Right atrium auricular region (tissue), 2 donors: Measurements from ENCODE around the gene VWA7. TPM values are rescaled to one million over a fixed set of nuclear protein-coding genes. Genes with fewer than 3 reads are reported as not detected.

Experiments used
- DNase-seq: peaks from one replicate; pipeline ENCODE4 v3.0.0-alpha.2; 2019; ENCODE audit warnings: low spot score
- H3K27ac ChIP-seq, 2 donors: fragments of 200-600 bp; sonication (generic); 1 replicate in 1 of 2; 2 replicates in 1 of 2; pipeline ENCODE4 v1.5.1; 2016 to 2019
- H3K27me3 ChIP-seq, 2 donors: fragments of 200-600 bp; sonication (generic); one replicate each; pipeline versions ENCODE4 v1.5.1 to v1.6.0; 2017 to 2019
- H3K36me3 ChIP-seq: fragments of 200-600 bp; sonication (generic); one replicate; pipeline ENCODE4 v1.5.1; 2016
- H3K4me1 ChIP-seq, 2 donors: fragments of 200-600 bp; sonication (generic); one replicate each; pipeline versions ENCODE4 v1.5.1 to v1.6.0; 2017 to 2019
- H3K4me3 ChIP-seq, 2 donors: fragments of 200-600 bp; sonication (generic); 1 replicate in 1 of 2; 2 replicates in 1 of 2; pipeline ENCODE4 v1.5.1; 2017 to 2019; ENCODE audit warnings: mild to moderate bottlenecking in 1 of 2, moderate library complexity in 1 of 2
- H3K9me3 ChIP-seq, 2 donors: fragments of 200-600 bp; sonication (generic); one replicate each; pipeline ENCODE4 v1.5.1; 2019
- CTCF ChIP-seq, 2 donors: fragments of 200-600 bp; sonication (generic); IDR thresholded peaks; one replicate each; pipeline ENCODE4 v1.5.1; 2019; ENCODE audit warnings: antibody characterized with exemption in 2 of 2
- total RNA-seq, 2 donors: library from RNA; depleted of rRNA; stranded (reverse); fragments of >200 nt; gene quantifications; one replicate each; pipeline ENCODE4 v1.1.0, GENCODE V29; 2016

The VWA7 gene
- total RNA-seq, 2 donors from 2014 or later, result 4.1 to 7.5 TPM

GRCh38 chr6:31775184-31775583 lies 1.9 kb downstream of the VWA7 start:
- H3K9me3 ChIP-seq, result no peaks in the 10 kb centered on the region
- H3K4me3 ChIP-seq, result no peak overlapping the region
- no peaks in the 10 kb centered on the region for H3K27me3 ChIP-seq
- H3K4me1 ChIP-seq, result peaks cover 0 to 17% of the 10 kb centered on the region in 2 donors
- no peak overlapping the region for H3K27ac ChIP-seq
- no peak for DNase-seq
- no peak for TF ChIP-seq CTCF (IDR thresholded peaks at IDR 0.05)
- peaks cover 24% of the 10 kb centered on the region for H3K36me3 ChIP-seq

DNA sequence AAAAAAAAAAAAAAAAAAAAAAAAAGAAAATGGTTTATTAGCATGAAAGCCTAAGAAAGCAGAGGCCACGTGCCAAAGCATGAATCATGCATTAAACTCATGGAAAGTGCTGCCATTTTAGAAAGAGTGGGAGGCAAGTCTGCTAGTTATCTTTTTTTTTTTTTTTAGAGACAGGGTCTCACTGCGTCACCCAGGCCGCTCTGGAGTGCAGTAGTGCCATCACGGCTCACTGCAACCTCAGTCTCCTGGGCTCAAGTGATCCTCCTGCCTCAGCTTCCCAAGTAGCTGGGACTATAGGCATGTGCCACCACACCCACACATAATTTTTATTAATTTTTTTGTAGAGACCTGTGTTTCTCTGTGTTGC lies 5.2 kb downstream of the VWA7 start:
- Histone ChIP-seq H3K9me3 (no peaks in the 10 kb centered on the region), H3K4me3 (no peak overlapping the region), H3K27me3 (no peaks in the 10 kb centered on the region), H3K4me1 (peaks cover 0 to 9% of the 10 kb centered on the region in 2 donors), H3K36me3 (no peaks in the 10 kb centered on the region), H3K27ac (no peak overlapping the region)
- DNase-seq, result no peak
- TF ChIP-seq CTCF (IDR thresholded peaks at IDR 0.05), result no peak

- DNase-seq, result no peak
- no peaks in the 10 kb centered on the region for H3K36me3 ChIP-seq
- no peak for TF ChIP-seq CTCF (IDR thresholded peaks at IDR 0.05)
- H3K27ac ChIP-seq, result no peak overlapping the region
- H3K27me3 ChIP-seq, result no peaks in the 10 kb centered on the region
- peaks cover 0 to 3% of the 10 kb centered on the region in 2 donors for H3K4me1 ChIP-seq
- no peak overlapping the region for H3K4me3 ChIP-seq
- no peaks in the 10 kb centered on the region for H3K9me3 ChIP-seq
Observed at GRCh38 chr6:31770860-31771259, 6.3 kb downstream of the VWA7 start.

DNA sequence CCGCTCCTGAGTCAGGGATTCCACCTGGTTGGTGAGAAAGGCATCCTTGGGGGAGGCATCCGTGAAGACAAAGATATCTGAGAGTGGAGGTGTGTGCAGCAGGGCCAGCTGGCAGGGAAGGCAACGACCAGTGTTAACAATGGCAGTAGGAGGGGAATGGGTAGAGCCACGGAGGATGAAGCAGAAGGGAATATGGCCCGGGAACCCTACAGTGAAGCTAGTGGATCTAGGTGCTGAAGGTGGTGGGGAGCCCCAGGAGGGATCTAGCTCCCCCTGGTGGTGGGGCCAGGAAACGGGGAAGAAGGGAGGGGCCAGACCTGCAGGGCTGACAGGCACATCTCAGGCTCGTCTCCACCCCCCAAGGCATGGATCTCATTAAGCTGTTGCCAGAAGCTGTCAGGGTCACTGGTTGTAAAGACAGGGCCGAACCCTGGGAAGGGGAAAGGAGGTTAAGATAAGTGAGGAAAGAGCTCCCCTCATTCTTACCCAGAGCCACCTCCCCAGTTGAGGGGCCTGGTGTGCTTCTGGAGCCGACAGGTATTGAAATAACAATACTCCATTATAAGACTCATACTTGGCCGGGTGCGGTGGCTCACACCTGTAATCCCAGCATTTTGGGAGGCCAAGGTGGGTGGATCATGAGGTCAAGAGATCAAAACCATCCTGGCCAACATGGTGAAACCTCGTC lies 7.3 kb downstream of the VWA7 start:
- Histone ChIP-seq H3K4me1 (peaks cover 0 to 4% of the 10 kb centered on the region in 2 donors), H3K4me3 (no peak overlapping the region), H3K36me3 (no peaks in the 10 kb centered on the region), H3K27me3 (no peaks in the 10 kb centered on the region), H3K27ac (no peak overlapping the region), H3K9me3 (no peaks in the 10 kb centered on the region)
- DNase-seq, result peak; percentile 67
- peak; percentile 44 to 75 for TF ChIP-seq CTCF (IDR thresholded peaks at IDR 0.05)

- TF ChIP-seq CTCF (IDR thresholded peaks at IDR 0.05), result no peak
- H3K27ac ChIP-seq, result no peak overlapping the region
- H3K9me3 ChIP-seq, result no peaks in the 10 kb centered on the region
- H3K4me3 ChIP-seq, result no peak overlapping the region
- peaks cover 0 to 4% of the 10 kb centered on the region in 2 donors for H3K4me1 ChIP-seq
- H3K27me3 ChIP-seq, result no peaks in the 10 kb centered on the region
- H3K36me3 ChIP-seq, result no peaks in the 10 kb centered on the region
- no peak for DNase-seq
Observed at GRCh38 chr6:31768363-31769257, 8.5 kb downstream of the VWA7 start.
